Panc1 (cell line): ENCODE results near the gene MLLT10. TPM values are rescaled to one million over a fixed set of nuclear protein-coding genes. Genes with fewer than 3 reads are reported as not detected.

Source experiments
- ATAC-seq: fragments of 200-7000 bp; cut with Tn5 transposase; 2 replicates; pipeline ENCODE4 v1.9.1; 2020; ENCODE audit warnings: mild to moderate bottlenecking, moderate library complexity
- BruUV-seq: library from RNA; stranded (reverse); fragments of 400-500 nt; replicated peaks from 2 replicates; lab custom pipeline; 2021; lab: Mats Ljungman, UMichigan
- CTCF ChIA-PET: fragments of 300-600 bp; sonication (Branson Sonifier 250); formaldehyde crosslinking; loops from one replicate; lab custom pipeline; 2022; ENCODE audit warnings: antibody characterized with exemption; lab: Charles Lee
- POLR2A ChIA-PET: fragments of 300-600 bp; sonication (Branson Sonifier 250); formaldehyde crosslinking; loops from one replicate; lab custom pipeline; 2022; ENCODE audit warnings: antibody characterized with exemption; lab: Charles Lee
- DNase-seq: peaks from one replicate; pipeline ENCODE4 v3.0.0-alpha.2; 2010; ENCODE audit warnings: low read depth, low spot score
- H3K27ac ChIP-seq: 2 replicates; pipeline ENCODE4 v1.5.1; 2011; ENCODE audit warnings: mild to moderate bottlenecking, low read length, inconsistent platforms
- H3K27me3 ChIP-seq: fragments of 200-500 bp; sonication (Bioruptor generic); 2 replicates; pipeline ENCODE4 v1.6.0; 2014; ENCODE audit warnings: low read length, inconsistent platforms; ENCODE audit not compliant: control insufficient read depth, insufficient read depth
- H3K36me3 ChIP-seq: fragments of 200-500 bp; sonication (Bioruptor generic); 2 replicates; pipeline ENCODE4 v1.5.1; 2014; ENCODE audit warnings: inconsistent platforms, mild to moderate bottlenecking, low read length, moderate library complexity; ENCODE audit not compliant: control insufficient read depth, insufficient read depth
- H3K4me1 ChIP-seq: 2 replicates; pipeline ENCODE4 v1.5.1; 2011; ENCODE audit warnings: inconsistent platforms, mild to moderate bottlenecking, low read length, moderate library complexity; ENCODE audit not compliant: control insufficient read depth, insufficient read depth
- H3K4me3 ChIP-seq, 2 experiments: 2 replicates each; pipeline ENCODE4 v1.5.1; 2011 to 2012; ENCODE audit warnings: low read depth in 2 of 2, low read length in 2 of 2, mild to moderate bottlenecking in 2 of 2, inconsistent platforms in 1 of 2, moderate library complexity in 1 of 2
- H3K9me3 ChIP-seq: fragments of 200-500 bp; sonication (Bioruptor generic); 2 replicates; pipeline ENCODE4 v1.5.1; 2014; ENCODE audit warnings: low read depth, mild to moderate bottlenecking, inconsistent platforms, low read length, moderate library complexity; ENCODE audit not compliant: control insufficient read depth, insufficient read depth
- CTCF ChIP-seq: fragments of 450-650 bp; IDR thresholded peaks from 2 replicates; pipeline ENCODE4 v1.5.1; 2017; ENCODE audit warnings: mild to moderate bottlenecking
- POLR2AphosphoS5 ChIP-seq: IDR thresholded peaks from 2 replicates; pipeline ENCODE4 v1.6.1; 2012; ENCODE audit warnings: mild to moderate bottlenecking, low read depth, low read length, moderate library complexity
- REST ChIP-seq, 2 experiments: IDR thresholded peaks; 2 replicates each; pipeline ENCODE4 v1.6.1; 2011 to 2012; ENCODE audit warnings: low read depth in 2 of 2, control low read depth in 1 of 2, low read length in 1 of 2, mild to moderate bottlenecking in 1 of 2, moderate library complexity in 1 of 2; ENCODE audit not compliant: insufficient read depth in 1 of 2
- SIN3A ChIP-seq: IDR thresholded peaks from 2 replicates; pipeline ENCODE4 v1.6.1; 2012; ENCODE audit warnings: low read depth, mild to moderate bottlenecking, low read length, moderate library complexity, borderline replicate concordance; ENCODE audit not compliant: insufficient read depth
- TCF7L2 ChIP-seq: IDR thresholded peaks from 2 replicates; pipeline ENCODE4 v1.6.1; 2011; ENCODE audit warnings: mild to moderate bottlenecking, low read depth, low read length, inconsistent platforms
- in situ Hi-C: cut with HindIII; loops from 2 replicates; pipeline ENCODE4 v1.10.0; 2016; ENCODE audit warnings: low sequenced_read_pairs, low pct_unique_long_range_greater_than_20kb
- intact Hi-C: fragments of 100-400 bp; cut with micrococcal nuclease; formaldehyde crosslinking; loops from one replicate; pipeline ENCODE4 v1.10.0; 2022; ENCODE audit not compliant: unreplicated experiment
- total RNA-seq: library from RNA; stranded (reverse); gene quantifications from one replicate; pipeline ENCODE4 v1.2.1, GENCODE V29; 2021; ENCODE audit not compliant: unreplicated experiment

Gene MLLT10
- total RNA-seq, 1 experiment from 2014 or later: 33.4 TPM

- no peak for TF ChIP-seq TCF7L2
- no peak for TF ChIP-seq REST (IDR thresholded peaks at IDR 0.05; ENCODE audit: insufficient read depth in 1 of 2, low read depth in 2 of 2, low read length in 1 of 2)
- TF ChIP-seq SIN3A: no peak
- TF ChIP-seq POLR2AphosphoS5: no peak
- TF ChIP-seq CTCF: no peak
- H3K4me1 ChIP-seq: no peaks in the 10 kb centered on the region; the same call in 1 of the 2 replicates
- H3K9me3 ChIP-seq: no peaks in the 10 kb centered on the region
- ChIA-PET POLR2A (no interaction called here), CTCF (no interaction called here)
- no peak overlapping the region for H3K4me3 ChIP-seq
- H3K27me3 ChIP-seq: no peaks in the 10 kb centered on the region
- intact Hi-C loops: no loop called here
- H3K36me3 ChIP-seq: peaks cover 2% of the 10 kb centered on the region; the same call in 1 of the 2 replicates
- DNase-seq: no peak
- ATAC-seq: no peak
- in situ Hi-C loops: no loop called here
- H3K27ac ChIP-seq: no peak overlapping the region
- BruUV-seq: no TSS peak
Observed at GRCh38 chr10:21689881-21690280, 155.8 kb downstream of the MLLT10 start.

GRCh38 chr10:21692916-21693315 lies 158.9 kb downstream of the MLLT10 start:
- DNase-seq: no peak
- ChIA-PET CTCF (no interaction called here), POLR2A (no interaction called here)
- Histone ChIP-seq H3K4me1 (no peaks in the 10 kb centered on the region), H3K36me3 (peaks cover 2% of the 10 kb centered on the region; the same call in 1 of the 2 replicates), H3K4me3 (no peak overlapping the region), H3K27me3 (no peaks in the 10 kb centered on the region), H3K9me3 (no peaks in the 10 kb centered on the region), H3K27ac (no peak overlapping the region)
- no peak for ATAC-seq
- intact Hi-C loops (no loop called here), in situ Hi-C loops (no loop called here)
- TF ChIP-seq POLR2AphosphoS5 (no peak), REST (IDR thresholded peaks at IDR 0.05; ENCODE audit: insufficient read depth in 1 of 2, low read depth in 2 of 2, low read length in 1 of 2) (no peak), TCF7L2 (no peak), SIN3A (no peak), CTCF (no peak)
- BruUV-seq: no TSS peak
